Cardiac muscle cell (in vitro differentiated cells and primary cell): ENCODE data around the gene SUCLG1. TPM values are rescaled to one million over a fixed set of nuclear protein-coding genes. Genes with fewer than 3 reads are reported as not detected.

Experiments used
- DNase-seq, 2 donors: peaks; one replicate each; pipeline versions ENCODE4 v3.0.0 to v3.0.0-alpha.2; 2010 to 2017; ENCODE audit warnings: low read depth in 1 of 2, low spot score in 1 of 2
- H3K27ac ChIP-seq: fragments of 200-600 bp; sonication (generic); 2 replicates; pipeline ENCODE4 v1.5.1; 2016
- H3K27me3 ChIP-seq: fragments of 200-600 bp; sonication (generic); 2 replicates; pipeline ENCODE4 v1.6.0; 2016; ENCODE audit warnings: control low read depth
- H3K36me3 ChIP-seq: fragments of 200-600 bp; sonication (generic); 2 replicates; pipeline ENCODE4 v1.5.1; 2016; ENCODE audit warnings: control low read depth
- H3K4me1 ChIP-seq: fragments of 200-600 bp; sonication (generic); 2 replicates; pipeline ENCODE4 v1.8.1; 2017; ENCODE audit warnings: low read depth, mild to moderate bottlenecking, mixed run types
- H3K4me3 ChIP-seq: fragments of 200-600 bp; sonication (generic); 2 replicates; pipeline ENCODE4 v1.5.1; 2016; ENCODE audit warnings: mild to moderate bottlenecking
- H3K9me3 ChIP-seq: fragments of 200-600 bp; sonication (generic); 2 replicates; pipeline ENCODE4 v1.5.1; 2017; ENCODE audit warnings: low read depth, mild to moderate bottlenecking, control low read depth
- CTCF ChIP-seq: IDR thresholded peaks from 2 replicates; pipeline ENCODE4 v1.5.1; 2012; ENCODE audit warnings: low read depth, mild to moderate bottlenecking, low read length
- polyA plus RNA-seq: library from polyadenylated mRNA; unstranded; fragments of >200 nt; fragmentation: Nextera tagmentation; extraction: Ambion mirVana; gene quantifications from 2 replicates; pipeline ENCODE4 v1.2.1, GENCODE V29; 2016
- total RNA-seq: library from RNA; depleted of rRNA; stranded (reverse); fragments of >200 nt; gene quantifications from 2 replicates; pipeline ENCODE4 v1.2.3, GENCODE V29; 2016

Gene SUCLG1
- total and polyA plus RNA-seq, 2 experiments from 2014 or later: 56.4 to 158 TPM

- H3K4me1 ChIP-seq: no peaks in the 10 kb centered on the region
- TF ChIP-seq CTCF: no peak
- no peaks in the 10 kb centered on the region for H3K36me3 ChIP-seq
- H3K27ac ChIP-seq: no peak overlapping the region
- no peaks in the 10 kb centered on the region for H3K9me3 ChIP-seq
- no peaks in the 10 kb centered on the region for H3K27me3 ChIP-seq
- H3K4me3 ChIP-seq: no peak overlapping the region
- DNase-seq: peak in 1 of 2 donors; percentile 6
Observed at GRCh38 chr2:84494070-84494469, 35.0 kb upstream of the SUCLG1 start.

GRCh38 chr2:84493514-84493913 lies 34.4 kb upstream of the SUCLG1 start:
- TF ChIP-seq CTCF: no peak
- no peaks in the 10 kb centered on the region for H3K4me1 ChIP-seq
- no peak overlapping the region for H3K4me3 ChIP-seq
- no peak overlapping the region for H3K27ac ChIP-seq
- DNase-seq: peak in 1 of 2 donors; percentile 91
- no peaks in the 10 kb centered on the region for H3K9me3 ChIP-seq
- H3K27me3 ChIP-seq: no peaks in the 10 kb centered on the region
- no peaks in the 10 kb centered on the region for H3K36me3 ChIP-seq

GRCh38 chr2:84492571-84492970 lies 33.5 kb upstream of the SUCLG1 start:
- Histone ChIP-seq H3K4me3 (no peak overlapping the region), H3K27ac (no peak overlapping the region), H3K36me3 (no peaks in the 10 kb centered on the region), H3K4me1 (no peaks in the 10 kb centered on the region), H3K27me3 (no peaks in the 10 kb centered on the region), H3K9me3 (no peaks in the 10 kb centered on the region)
- no peak for DNase-seq
- no peak for TF ChIP-seq CTCF

- TF ChIP-seq CTCF: no peak
- Histone ChIP-seq H3K4me1 (no peaks in the 10 kb centered on the region), H3K36me3 (no peaks in the 10 kb centered on the region), H3K4me3 (no peak overlapping the region), H3K27me3 (no peaks in the 10 kb centered on the region), H3K9me3 (no peaks in the 10 kb centered on the region), H3K27ac (no peak overlapping the region)
- no peak for DNase-seq
Observed at GRCh38 chr2:84491741-84492140, 32.7 kb upstream of the SUCLG1 start.

GRCh38 chr2:84491256-84491655 lies 32.2 kb upstream of the SUCLG1 start:
- no peak for DNase-seq
- Histone ChIP-seq H3K9me3 (no peaks in the 10 kb centered on the region), H3K4me3 (no peak overlapping the region), H3K27ac (no peak overlapping the region), H3K36me3 (no peaks in the 10 kb centered on the region), H3K4me1 (no peaks in the 10 kb centered on the region), H3K27me3 (no peaks in the 10 kb centered on the region)
- no peak for TF ChIP-seq CTCF
